HTERT RPE-1 (cell line): Measurements from ENCODE around the gene SLC7A14.

Source experiments
- in situ Hi-C: fragments of 300-500 bp; cut with MboI; formaldehyde crosslinking; loops from 4 replicates; pipeline ENCODE4 v1.14.3; 2020; ENCODE audit warnings: low sequenced_read_pairs

SLC7A14 gene

GRCh38 chr3:170585937-170586310 is at the start of gene SLC7A14:
Gene SLC7A14 (minus strand): TSS chr3:170586075. CDS start chr3:170526936, 59,139 bp downstream.
- in situ Hi-C loops = no loop called here

DNA sequence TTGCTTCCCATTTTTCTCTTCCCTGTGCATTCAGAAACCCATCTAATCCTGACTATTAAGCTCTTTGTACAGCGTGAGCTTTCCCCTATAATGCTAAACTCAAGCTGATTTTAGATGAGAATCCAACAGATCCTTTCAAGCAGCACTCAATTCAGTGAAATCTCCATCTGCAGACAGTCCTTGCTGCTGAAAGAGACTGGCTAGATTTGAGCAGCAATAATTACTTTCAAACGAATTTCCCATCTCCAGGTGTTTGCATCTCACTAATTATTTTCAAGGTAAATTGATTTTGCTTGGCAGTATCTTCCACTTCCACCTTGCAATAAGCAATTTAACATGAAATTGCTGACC is 49.5 kb upstream of the SLC7A14 start:
- in situ Hi-C loops = no loop called here

GRCh38 chr3:170634663-170635384 is 48.9 kb upstream of the SLC7A14 start:
- in situ Hi-C loops = no loop called here

DNA sequence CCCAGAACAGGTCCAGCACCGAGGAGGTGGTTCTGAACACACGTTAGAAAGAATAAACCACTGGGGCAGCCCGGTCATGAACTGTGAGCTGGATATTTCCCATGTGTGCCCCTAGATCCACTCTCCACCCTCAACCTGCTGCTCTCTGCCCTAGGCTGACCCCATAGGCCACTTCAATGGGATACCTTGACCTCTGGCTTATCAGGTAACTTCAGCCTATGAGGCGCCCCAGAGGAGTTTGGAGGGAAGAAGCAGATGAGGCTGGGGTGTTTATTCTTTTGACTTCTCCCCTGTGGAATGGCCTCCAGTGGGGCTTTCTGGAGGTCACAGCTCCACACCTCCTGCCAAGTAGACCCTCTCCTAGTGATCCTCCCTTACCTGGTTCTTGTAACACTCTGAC is 47.7 kb upstream of the SLC7A14 start:
- in situ Hi-C loops = no loop called here

- in situ Hi-C loops = no loop called here
Observed at GRCh38 chr3:170632780-170633179, 46.9 kb upstream of the SLC7A14 start.

DNA sequence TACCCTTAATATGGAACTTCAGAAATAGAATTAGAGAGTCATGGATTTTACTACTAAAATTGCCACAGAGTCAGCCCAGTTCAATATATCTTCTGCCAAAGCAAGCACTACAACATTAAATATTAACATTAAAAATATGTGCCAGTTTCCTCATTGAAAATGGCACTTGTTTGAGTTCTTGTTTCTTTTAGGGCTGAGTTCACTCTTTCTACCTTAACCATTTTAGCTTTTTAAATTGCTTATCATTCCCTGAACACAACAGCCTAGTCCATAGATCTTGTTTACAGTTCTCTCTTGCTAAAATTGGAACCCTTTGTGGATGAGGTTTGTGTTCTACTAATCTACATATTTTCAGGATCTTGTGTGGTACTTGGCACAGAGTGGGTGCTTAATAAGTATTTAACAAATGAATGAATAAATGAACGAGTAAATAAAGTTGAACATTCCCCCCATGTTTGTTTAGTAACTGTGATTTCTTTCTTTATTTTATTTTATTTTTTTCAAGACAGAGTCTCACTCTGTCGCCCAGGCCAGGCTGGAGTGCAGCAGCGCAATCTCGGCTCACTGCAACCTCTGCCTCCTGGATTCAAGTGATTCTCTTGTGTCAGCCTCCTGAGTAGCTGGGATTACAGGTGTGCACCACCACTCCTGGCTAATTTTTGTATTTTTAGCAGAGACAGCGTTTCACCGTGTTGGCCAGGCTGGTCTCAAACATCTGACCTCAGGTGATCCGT is 46.0 kb upstream of the SLC7A14 start:
- in situ Hi-C loops = no loop called here

- in situ Hi-C loops = no loop called here
Observed at GRCh38 chr3:170623524-170623923, 37.6 kb upstream of the SLC7A14 start.

DNA sequence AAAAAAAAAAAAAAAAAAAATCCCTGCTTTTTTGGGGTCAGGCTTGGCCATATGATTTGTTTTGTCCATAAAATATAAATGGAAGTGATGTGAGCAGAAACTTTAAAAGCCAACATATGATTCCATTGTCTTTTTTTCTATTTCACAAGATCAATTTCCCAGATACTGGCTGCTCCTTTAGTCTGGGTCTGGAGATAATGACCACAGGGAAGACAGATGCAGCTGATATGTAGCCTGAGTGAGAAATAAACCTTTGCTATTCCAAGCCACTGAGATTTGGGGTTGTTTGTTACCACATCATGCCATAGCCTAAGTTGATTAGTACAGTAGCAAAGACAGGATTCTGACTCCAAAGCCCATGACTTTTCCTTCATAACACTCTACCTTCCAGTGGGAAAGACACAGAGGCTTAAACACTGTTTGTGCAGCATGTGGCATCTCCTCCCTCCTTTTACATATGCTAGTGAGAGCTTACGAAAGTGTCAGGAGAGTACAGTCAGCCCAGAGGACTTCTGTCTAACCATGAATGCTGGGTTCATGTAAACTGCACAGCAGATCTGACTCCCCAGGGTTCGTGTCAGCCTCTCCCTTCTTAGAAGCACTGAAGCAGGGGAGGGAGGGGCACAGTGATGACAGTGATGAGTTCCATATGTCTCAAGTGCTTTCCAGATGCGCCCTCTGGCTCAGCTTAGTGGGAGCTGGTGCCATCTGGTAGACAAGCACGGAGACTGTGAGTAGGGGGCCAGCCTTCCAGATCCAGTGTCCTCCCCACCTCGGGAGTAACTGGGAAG is 36.7 kb upstream of the SLC7A14 start:
- in situ Hi-C loops = no loop called here

DNA sequence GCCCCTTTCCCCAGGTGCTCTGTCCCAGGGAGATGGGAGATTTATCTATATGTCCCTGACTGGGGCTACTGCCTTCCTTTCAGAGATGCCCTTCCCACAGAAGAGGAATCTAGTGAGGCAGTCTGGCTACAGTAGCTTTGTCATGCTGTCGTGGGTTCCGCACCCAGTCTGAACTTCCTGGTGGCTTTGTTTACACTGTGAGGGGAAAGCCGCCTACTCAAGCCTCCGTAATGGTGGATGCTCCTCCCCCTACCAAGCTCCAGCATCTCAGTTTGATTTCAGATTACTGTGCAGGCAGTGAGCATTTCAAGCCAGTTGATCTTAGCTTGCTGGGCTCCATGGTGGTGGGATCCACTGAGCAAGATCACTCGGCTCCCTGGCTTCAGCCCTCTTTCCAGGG is 35.4 kb upstream of the SLC7A14 start:
- in situ Hi-C loops = no loop called here

DNA sequence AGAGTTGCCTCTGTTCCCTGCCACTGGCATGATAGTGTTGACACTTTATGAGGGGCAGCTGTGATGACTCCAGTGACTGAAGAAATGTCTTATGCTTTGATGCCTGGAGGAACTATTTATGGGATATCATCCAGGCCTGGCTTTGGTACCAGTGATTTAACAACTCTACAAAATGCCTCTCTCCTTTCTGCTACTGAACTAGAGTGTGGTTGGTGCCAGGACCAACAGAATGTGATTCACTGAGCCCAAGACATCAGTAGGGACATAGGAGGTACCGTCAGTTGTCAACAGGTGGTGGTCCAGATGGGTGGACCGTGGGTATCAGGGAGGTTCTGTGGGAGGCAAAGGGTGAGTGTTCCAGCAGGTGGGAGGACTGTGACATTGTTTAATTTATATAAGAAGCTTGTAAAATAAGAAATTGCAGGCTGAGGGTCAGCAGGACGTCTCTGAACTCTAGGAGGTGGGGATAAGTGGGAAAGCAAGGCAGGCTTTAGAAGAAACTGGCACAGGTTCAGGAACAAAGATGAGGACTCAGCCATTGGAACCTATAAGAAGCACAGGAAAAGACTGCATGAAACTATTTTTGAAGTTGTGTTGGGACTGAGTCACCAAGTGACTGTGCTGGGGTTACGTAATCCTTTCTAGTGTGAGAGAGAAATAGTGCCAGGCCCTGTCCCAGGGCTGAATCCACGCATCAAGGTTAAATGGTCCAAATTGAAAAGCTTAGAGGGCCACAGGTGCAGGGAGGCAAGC is 28.5 kb upstream of the SLC7A14 start:
- in situ Hi-C loops = no loop called here

DNA sequence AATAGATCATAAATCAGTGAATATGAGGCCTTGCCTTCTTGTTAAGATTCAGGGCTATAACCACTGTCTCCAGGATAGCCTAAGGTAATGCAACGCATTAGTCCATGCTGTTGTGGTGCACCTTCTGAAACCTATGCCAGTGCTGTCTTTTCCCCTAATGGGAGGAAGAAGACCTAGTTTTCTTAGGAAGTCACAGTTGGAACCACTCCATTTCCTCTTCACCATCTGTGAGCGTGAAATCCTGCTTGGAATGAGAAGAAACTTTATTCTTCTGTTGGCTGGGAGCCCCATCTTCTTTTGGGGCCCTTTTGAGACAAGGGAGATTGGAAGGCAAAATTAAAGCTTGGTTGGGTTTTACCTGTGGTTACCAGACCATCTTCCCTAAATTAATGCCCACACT is 25.9 kb upstream of the SLC7A14 start:
- in situ Hi-C loops = no loop called here

GRCh38 chr3:170610321-170610884 is 24.5 kb upstream of the SLC7A14 start:
- in situ Hi-C loops = no loop called here

DNA sequence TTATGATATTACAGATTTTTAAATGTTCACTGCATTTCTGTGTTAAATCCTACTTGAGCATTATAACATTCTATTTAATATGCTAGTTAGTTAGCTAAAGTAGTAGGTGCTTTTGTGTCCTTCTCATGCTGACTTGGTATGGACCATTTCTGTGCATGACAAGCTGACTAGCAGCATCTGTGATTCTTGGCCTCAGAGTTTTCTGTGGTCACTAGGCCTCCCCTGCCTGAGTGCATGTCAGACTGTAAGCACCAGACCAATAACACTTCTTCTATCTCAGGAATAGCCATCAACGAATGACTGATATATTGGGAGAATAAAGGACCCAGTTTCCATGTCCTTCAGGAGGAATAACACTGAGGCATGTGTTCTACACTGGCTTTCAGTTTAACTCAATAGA is 22.6 kb upstream of the SLC7A14 start:
- in situ Hi-C loops = no loop called here

- in situ Hi-C loops = no loop called here
Observed at GRCh38 chr3:170606675-170607074, 20.8 kb upstream of the SLC7A14 start.

DNA sequence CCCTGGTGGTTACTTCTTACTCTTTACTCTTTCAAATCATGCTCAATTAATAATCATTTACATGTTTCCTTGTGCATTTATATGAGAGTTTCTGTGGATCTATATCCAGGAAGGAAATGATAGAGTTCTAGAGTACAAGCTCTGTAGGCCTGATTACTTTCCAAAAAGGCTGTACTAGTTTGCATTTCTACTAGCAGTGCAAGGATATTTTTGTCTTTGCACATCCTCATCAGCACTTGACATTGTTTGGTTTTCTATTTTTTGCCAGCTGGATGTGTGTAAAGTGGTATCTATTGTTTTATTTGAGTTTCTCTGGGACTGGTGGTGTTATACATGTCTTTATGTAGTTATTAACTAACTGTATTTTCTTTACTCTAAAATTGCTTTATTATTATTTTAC is 19.6 kb upstream of the SLC7A14 start:
- in situ Hi-C loops = no loop called here

DNA sequence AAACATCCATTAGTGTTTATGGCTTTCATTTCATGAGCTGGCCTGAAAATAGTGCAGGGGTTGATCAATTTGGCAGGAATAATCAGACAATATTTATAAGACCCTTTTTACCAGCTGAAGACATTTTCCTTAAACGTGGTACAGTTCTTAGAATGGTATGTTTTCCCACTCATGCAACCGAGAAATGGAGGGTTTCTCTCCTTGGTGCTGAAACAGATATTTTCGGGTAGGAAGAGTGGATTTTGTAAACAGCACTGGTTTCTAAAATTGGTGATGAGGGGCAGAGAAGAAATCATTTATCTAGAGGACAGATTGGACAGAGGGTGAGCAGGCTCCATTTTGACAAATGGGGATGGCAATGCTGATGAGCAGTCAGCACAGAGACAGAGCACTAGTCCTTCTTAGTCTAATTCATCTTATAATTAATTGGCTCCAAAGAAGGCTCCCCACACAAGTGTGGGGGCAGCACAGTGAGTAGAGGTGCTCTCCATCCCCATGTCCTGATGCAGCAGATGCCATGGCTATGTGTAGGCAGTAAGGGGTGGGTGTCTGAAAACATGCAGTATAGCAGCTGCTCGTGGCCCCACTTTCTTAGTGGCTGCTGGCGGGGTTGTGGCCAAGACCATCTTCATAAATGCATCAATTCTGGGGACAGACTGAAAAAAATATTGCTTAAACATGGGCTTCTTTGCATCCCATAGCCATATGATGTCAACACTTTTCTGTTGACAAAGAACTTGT is 18.1 kb upstream of the SLC7A14 start:
- in situ Hi-C loops = no loop called here

GRCh38 chr3:170602556-170602955 is 16.7 kb upstream of the SLC7A14 start:
- in situ Hi-C loops = no loop called here

DNA sequence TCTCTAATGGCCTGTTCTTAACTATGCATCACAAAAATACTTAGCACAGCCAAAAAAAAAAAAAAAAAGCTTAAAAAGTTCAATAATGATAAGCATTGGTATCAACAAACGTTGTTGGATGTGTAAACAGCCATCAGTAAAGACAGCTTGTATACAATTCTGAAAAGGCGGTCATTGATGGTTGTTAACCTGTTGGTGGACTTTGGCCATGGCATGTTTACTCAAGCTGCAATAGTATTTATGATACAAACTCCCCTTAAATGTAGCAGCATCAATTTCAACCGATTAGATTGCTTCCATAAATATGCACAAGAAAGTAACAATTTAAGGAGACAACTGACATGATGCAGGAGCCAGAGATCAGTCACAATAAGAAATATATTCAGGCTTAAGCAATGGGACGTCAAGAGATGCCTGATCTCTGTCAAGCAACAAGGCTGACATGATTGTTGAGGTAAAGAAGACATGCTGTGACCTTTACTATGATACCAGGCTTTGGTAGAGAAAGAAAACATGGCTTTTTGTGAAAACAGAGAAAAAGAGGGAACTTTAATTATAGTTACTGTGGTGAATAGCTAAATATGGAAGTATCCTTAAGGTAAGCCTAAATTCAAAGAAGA is 14.2 kb upstream of the SLC7A14 start:
- in situ Hi-C loops = no loop called here

DNA sequence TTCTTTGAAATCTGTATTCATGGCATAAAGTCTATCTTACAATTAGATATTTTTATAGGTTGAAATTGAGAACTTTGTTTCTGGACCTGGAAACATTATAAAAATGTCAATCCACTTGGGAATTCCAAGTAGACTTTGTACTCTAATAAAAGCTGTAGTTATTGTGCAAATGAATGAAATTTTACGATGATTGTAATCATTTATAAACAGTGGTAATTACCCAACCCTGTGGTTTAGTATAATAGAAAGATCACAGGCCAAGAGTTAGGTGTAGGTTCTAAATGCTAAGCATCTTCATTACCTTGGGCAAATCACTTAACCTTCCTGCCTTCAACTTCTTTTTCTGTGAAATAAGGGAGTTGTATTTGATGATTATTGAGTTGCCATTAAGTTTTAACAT is 13.2 kb upstream of the SLC7A14 start:
- in situ Hi-C loops = no loop called here

- in situ Hi-C loops = no loop called here
Observed at GRCh38 chr3:170598091-170598502, 12.2 kb upstream of the SLC7A14 start.
